Fibroblast of lung (primary cell): ENCODE data around the gene TMCO6. TPM values are rescaled to one million over a fixed set of nuclear protein-coding genes. Genes with fewer than 3 reads are reported as not detected.

ENCODE experiments used
- DNase-seq, 2 donors: peaks; one replicate each; pipeline versions ENCODE4 v3.0.0 to v3.0.0-alpha.2; 2010; ENCODE audit warnings: low read depth in 2 of 2
- H2AFZ ChIP-seq: 2 replicates; pipeline ENCODE4 v1.5.1; 2012; ENCODE audit warnings: low read length, control low read depth, inconsistent platforms
- H3K27ac ChIP-seq: 2 replicates; pipeline ENCODE4 v1.5.1; 2011; ENCODE audit warnings: low read length, control low read depth; ENCODE audit not compliant: insufficient read depth
- H3K27me3 ChIP-seq: 2 replicates; pipeline ENCODE4 v1.5.1; 2011; ENCODE audit warnings: mild to moderate bottlenecking, low read length; ENCODE audit not compliant: control insufficient read depth, insufficient read depth
- H3K36me3 ChIP-seq: 2 replicates; pipeline ENCODE4 v1.5.1; 2011; ENCODE audit warnings: low read length; ENCODE audit not compliant: control insufficient read depth, insufficient read depth
- H3K4me1 ChIP-seq: 2 replicates; pipeline ENCODE4 v1.5.1; 2011; ENCODE audit warnings: low read length; ENCODE audit not compliant: control insufficient read depth, insufficient read depth; ENCODE audit errors: extremely low read depth
- H3K4me2 ChIP-seq: 2 replicates; pipeline ENCODE4 v1.5.1; 2011; ENCODE audit warnings: low read length, control low read depth; ENCODE audit not compliant: insufficient read depth; ENCODE audit errors: extremely low read depth
- H3K4me3 ChIP-seq, 4 experiments: fragments of 200-600 bp in 1 of 4; sonication (generic) in 1 of 4; replicated peaks in 1 of 4; 2 replicates each; pipeline ENCODE4 v1.5.1; 2011 to 2016; ENCODE audit warnings: low read length in 4 of 4, low read depth in 3 of 4, mild to moderate bottlenecking in 3 of 4, control low read depth in 2 of 4, inconsistent platforms in 1 of 4, mixed read lengths in 1 of 4; ENCODE audit not compliant: insufficient read depth in 1 of 4; ENCODE audit errors: control extremely low read depth in 1 of 4
- H3K79me2 ChIP-seq: 2 replicates; pipeline ENCODE4 v1.5.1; 2012; ENCODE audit warnings: mild to moderate bottlenecking, low read length, inconsistent platforms; ENCODE audit not compliant: control insufficient read depth, insufficient read depth
- H3K9ac ChIP-seq: 2 replicates; pipeline ENCODE4 v1.5.1; 2011; ENCODE audit warnings: mild to moderate bottlenecking, low read length, control low read depth; ENCODE audit not compliant: insufficient read depth
- H3K9me3 ChIP-seq: 2 replicates; pipeline ENCODE4 v1.5.1; 2012; ENCODE audit warnings: low read depth, low read length; ENCODE audit not compliant: control insufficient read depth, insufficient read depth
- H4K20me1 ChIP-seq: 2 replicates; pipeline ENCODE4 v1.5.1; 2011; ENCODE audit warnings: low read length; ENCODE audit not compliant: control insufficient read depth, insufficient read depth; ENCODE audit errors: extremely low read depth
- EZH2 ChIP-seq: IDR thresholded peaks from 2 replicates; pipeline ENCODE4 v1.5.1; 2012; ENCODE audit warnings: low read length, control low read depth, mild to moderate bottlenecking; ENCODE audit errors: missing control alignments
- polyA plus RNA-seq, 2 donors: library from polyadenylated mRNA; depleted of rRNA in 1 of 2; stranded (reverse) in 1 of 2; unstranded in 1 of 2; fragments of >200 nt; gene quantifications; 2 replicates each; pipeline ENCODE4 v1.2.1, GENCODE V29; 2011 to 2012; ENCODE audit warnings: missing spikeins in 1 of 2
- total RNA-seq: library from RNA; depleted of rRNA; stranded (reverse); fragments of >200 nt; gene quantifications from 2 replicates; pipeline ENCODE4 v1.2.1, GENCODE V29; 2014
- TF ChIP-seq, protein P1 (sequence below), 2 donors: IDR thresholded peaks in 1 of 2; conservative IDR thresholded peaks in 1 of 2; 1 replicate in 1 of 2; 2 replicates in 1 of 2; pipeline ENCODE4 v1.5.1; 2011 to 2012; ENCODE audit warnings: low read length in 2 of 2, control low read depth in 1 of 2, inconsistent platforms in 1 of 2, low read depth in 1 of 2, mild to moderate bottlenecking in 1 of 2

Gene TMCO6
- total and polyA plus RNA-seq, 2 donors (not counting 1 experiment from before 2014, with no cell fraction given), result 7.6 to 18.0 TPM

DNA sequence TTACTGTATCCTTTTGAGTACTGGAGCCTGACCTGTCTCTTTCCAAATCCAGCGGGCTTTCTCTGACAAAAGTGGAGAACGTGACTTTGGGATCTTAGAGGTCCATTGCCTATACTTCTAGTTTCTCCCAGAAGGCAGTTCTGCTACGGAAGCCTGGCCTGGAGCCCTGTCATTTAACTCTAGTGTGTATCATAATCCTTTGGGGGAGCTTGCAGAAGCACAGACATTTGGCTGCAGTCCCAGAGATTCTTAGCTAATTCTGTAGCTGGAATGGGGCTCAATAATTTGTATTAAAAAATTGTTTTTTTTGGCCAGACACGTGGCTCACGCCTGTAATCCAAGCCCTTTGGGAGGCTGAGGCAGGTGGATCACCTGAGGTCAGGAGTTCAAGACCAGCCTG lies 55.0 kb downstream of the TMCO6 start:
- Histone ChIP-seq H3K27me3 (no peaks in the 10 kb centered on the region), H3K4me3 (no peak overlapping the region), H4K20me1 (no peaks in the 10 kb centered on the region), H3K9me3 (no peaks in the 10 kb centered on the region), H3K4me1 (peaks cover 2% of the 10 kb centered on the region), H2AFZ (no peak overlapping the region), H3K4me2 (no peak overlapping the region), H3K79me2 (peaks cover 39% of the 10 kb centered on the region), H3K36me3 (peaks cover 21% of the 10 kb centered on the region), H3K9ac (no peak overlapping the region), H3K27ac (no peak overlapping the region)
- DNase-seq, result peak in 1 of 2 donors; percentile 31
- no peak for TF ChIP-seq EZH2
- TF ChIP-seq, protein P1, sequence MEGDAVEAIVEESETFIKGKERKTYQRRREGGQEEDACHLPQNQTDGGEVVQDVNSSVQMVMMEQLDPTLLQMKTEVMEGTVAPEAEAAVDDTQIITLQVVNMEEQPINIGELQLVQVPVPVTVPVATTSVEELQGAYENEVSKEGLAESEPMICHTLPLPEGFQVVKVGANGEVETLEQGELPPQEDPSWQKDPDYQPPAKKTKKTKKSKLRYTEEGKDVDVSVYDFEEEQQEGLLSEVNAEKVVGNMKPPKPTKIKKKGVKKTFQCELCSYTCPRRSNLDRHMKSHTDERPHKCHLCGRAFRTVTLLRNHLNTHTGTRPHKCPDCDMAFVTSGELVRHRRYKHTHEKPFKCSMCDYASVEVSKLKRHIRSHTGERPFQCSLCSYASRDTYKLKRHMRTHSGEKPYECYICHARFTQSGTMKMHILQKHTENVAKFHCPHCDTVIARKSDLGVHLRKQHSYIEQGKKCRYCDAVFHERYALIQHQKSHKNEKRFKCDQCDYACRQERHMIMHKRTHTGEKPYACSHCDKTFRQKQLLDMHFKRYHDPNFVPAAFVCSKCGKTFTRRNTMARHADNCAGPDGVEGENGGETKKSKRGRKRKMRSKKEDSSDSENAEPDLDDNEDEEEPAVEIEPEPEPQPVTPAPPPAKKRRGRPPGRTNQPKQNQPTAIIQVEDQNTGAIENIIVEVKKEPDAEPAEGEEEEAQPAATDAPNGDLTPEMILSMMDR (conservative IDR thresholded peaks at IDR 0.05 in 1 of 2, IDR thresholded peaks at IDR 0.05 in 1 of 2; ENCODE audit: low read depth in 1 of 2, low read length in 2 of 2), result no peak

Other genes with a start within 250 kb of the TMCO6 start
- 56.8 and 74.5 TPM in 2 replicates for gene ANKHD1, start 237.6 kb upstream of the TMCO6 start, total RNA-seq
- gene ANKHD1, start 237.6 kb upstream of the TMCO6 start, polyA plus RNA-seq, result 45.4 and 45.7 TPM in 2 replicates
- 1.8 and 2.3 TPM in 2 replicates for gene EIF4EBP3, start 91.8 kb upstream of the TMCO6 start, total RNA-seq
- gene EIF4EBP3, start 91.8 kb upstream of the TMCO6 start, polyA plus RNA-seq, result 3.0 and 3.1 TPM in 2 replicates
- 28.0 and 39.1 TPM in 2 replicates for gene SRA1, start 82.0 kb upstream of the TMCO6 start, total RNA-seq
- gene SRA1, start 82.0 kb upstream of the TMCO6 start, polyA plus RNA-seq, result 55.5 and 72.3 TPM in 2 replicates
- 18.0 and 19.8 TPM in 2 replicates for gene APBB3, start 74.9 kb upstream of the TMCO6 start, total RNA-seq
- 8.7 and 11.7 TPM in 2 replicates for gene APBB3, start 74.9 kb upstream of the TMCO6 start, polyA plus RNA-seq
- gene SLC35A4, start 74.6 kb upstream of the TMCO6 start, total RNA-seq, result 9.0 and 21.5 TPM in 2 replicates
- gene SLC35A4, start 74.6 kb upstream of the TMCO6 start, polyA plus RNA-seq, result 79.2 and 111 TPM in 2 replicates
- 4.1 and 10.9 TPM in 2 replicates for gene CD14, start 6.3 kb upstream of the TMCO6 start, total RNA-seq
- gene CD14, start 6.3 kb upstream of the TMCO6 start, polyA plus RNA-seq, result 0.32 and 0.45 TPM in 2 replicates
- 39.8 and 64.9 TPM in 2 replicates for gene NDUFA2, start 8.2 kb downstream of the TMCO6 start, total RNA-seq
- 57.9 and 65.9 TPM in 2 replicates for gene NDUFA2, start 8.2 kb downstream of the TMCO6 start, polyA plus RNA-seq
- 96.6 and 96.9 TPM in 2 replicates for gene IK, start 8.4 kb downstream of the TMCO6 start, total RNA-seq
- 155 and 170 TPM in 2 replicates for gene IK, start 8.4 kb downstream of the TMCO6 start, polyA plus RNA-seq
- 25.2 and 28.4 TPM in 2 replicates for gene WDR55, start 25.5 kb downstream of the TMCO6 start, total RNA-seq
- gene WDR55, start 25.5 kb downstream of the TMCO6 start, polyA plus RNA-seq, result 18.8 and 22.1 TPM in 2 replicates
- gene DND1, start 34.1 kb downstream of the TMCO6 start, total RNA-seq, result under 0.01 and 0.33 TPM in 2 replicates
- 0.15 and 0.21 TPM in 2 replicates for gene DND1, start 34.1 kb downstream of the TMCO6 start, polyA plus RNA-seq
- gene HARS1, start 51.9 kb downstream of the TMCO6 start, total RNA-seq, result 51.9 and 53.2 TPM in 2 replicates
- 85.8 and 110 TPM in 2 replicates for gene HARS1, start 51.9 kb downstream of the TMCO6 start, polyA plus RNA-seq
- 26.2 and 30.1 TPM in 2 replicates for gene HARS2, start 52.0 kb downstream of the TMCO6 start, total RNA-seq
- gene HARS2, start 52.0 kb downstream of the TMCO6 start, polyA plus RNA-seq, result 27.1 and 27.8 TPM in 2 replicates
- 69.4 and 77.0 TPM in 2 replicates for gene ZMAT2, start 61.0 kb downstream of the TMCO6 start, total RNA-seq
- 85.5 and 85.6 TPM in 2 replicates for gene ZMAT2, start 61.0 kb downstream of the TMCO6 start, polyA plus RNA-seq
- gene PCDHA1, start 146.7 kb downstream of the TMCO6 start, total RNA-seq, result under 0.01 TPM in 2 replicates
- gene PCDHA1, start 146.7 kb downstream of the TMCO6 start, polyA plus RNA-seq, result 0.05 and 0.12 TPM in 2 replicates
- gene PCDHA2, start 155.4 kb downstream of the TMCO6 start, total RNA-seq, result under 0.01 and 0.33 TPM in 2 replicates
- 0.10 TPM in 1 of 2 replicates, not detected in the other for gene PCDHA2, start 155.4 kb downstream of the TMCO6 start, polyA plus RNA-seq
- gene PCDHA3, start 161.6 kb downstream of the TMCO6 start, total RNA-seq, result 0.26 and 1.2 TPM in 2 replicates
- 0.07 and 0.89 TPM in 2 replicates for gene PCDHA3, start 161.6 kb downstream of the TMCO6 start, polyA plus RNA-seq
- gene PCDHA4, start 167.6 kb downstream of the TMCO6 start, total RNA-seq, result 0.51 and 1.2 TPM in 2 replicates
- gene PCDHA4, start 167.6 kb downstream of the TMCO6 start, polyA plus RNA-seq, result 0.05 and 0.42 TPM in 2 replicates
- 0.33 TPM in 1 of 2 replicates, not detected in the other for gene PCDHA5, start 182.2 kb downstream of the TMCO6 start, total RNA-seq
- gene PCDHA5, start 182.2 kb downstream of the TMCO6 start, polyA plus RNA-seq, result 0.01 and 0.24 TPM in 2 replicates
- 0.51 and 3.6 TPM in 2 replicates for gene PCDHA6, start 188.5 kb downstream of the TMCO6 start, total RNA-seq
- gene PCDHA6, start 188.5 kb downstream of the TMCO6 start, polyA plus RNA-seq, result 0.11 and 2.8 TPM in 2 replicates
- 0.26 and 2.1 TPM in 2 replicates for gene PCDHA7, start 194.8 kb downstream of the TMCO6 start, total RNA-seq
- gene PCDHA7, start 194.8 kb downstream of the TMCO6 start, polyA plus RNA-seq, result 0.10 and 2.5 TPM in 2 replicates
- under 0.01 and 0.33 TPM in 2 replicates for gene PCDHA8, start 201.7 kb downstream of the TMCO6 start, total RNA-seq
- gene PCDHA8, start 201.7 kb downstream of the TMCO6 start, polyA plus RNA-seq, result 0.01 and 0.33 TPM in 2 replicates
- gene PCDHA9, start 208.9 kb downstream of the TMCO6 start, total RNA-seq, result 0.26 and 0.33 TPM in 2 replicates
- 0.03 TPM in 1 of 2 replicates, not detected in the other for gene PCDHA9, start 208.9 kb downstream of the TMCO6 start, polyA plus RNA-seq
- 0.26 and 0.66 TPM in 2 replicates for gene PCDHA10, start 216.4 kb downstream of the TMCO6 start, total RNA-seq
- 0.09 and 2.0 TPM in 2 replicates for gene PCDHA10, start 216.4 kb downstream of the TMCO6 start, polyA plus RNA-seq
- gene PCDHA11, start 229.5 kb downstream of the TMCO6 start, total RNA-seq, result 0.51 and 0.66 TPM in 2 replicates
- gene PCDHA11, start 229.5 kb downstream of the TMCO6 start, polyA plus RNA-seq, result 0.15 TPM in 1 of 2 replicates, not detected in the other
- gene PCDHA12, start 235.9 kb downstream of the TMCO6 start, total RNA-seq, result 0.26 and 0.50 TPM in 2 replicates
- gene PCDHA12, start 235.9 kb downstream of the TMCO6 start, polyA plus RNA-seq, result not detected in 2 replicates
- under 0.01 and 0.33 TPM in 2 replicates for gene PCDHA13, start 242.7 kb downstream of the TMCO6 start, total RNA-seq
- 0.02 TPM in 1 of 2 replicates, not detected in the other for gene PCDHA13, start 242.7 kb downstream of the TMCO6 start, polyA plus RNA-seq